ENCODE results near the gene CATSPERB.

DNA sequence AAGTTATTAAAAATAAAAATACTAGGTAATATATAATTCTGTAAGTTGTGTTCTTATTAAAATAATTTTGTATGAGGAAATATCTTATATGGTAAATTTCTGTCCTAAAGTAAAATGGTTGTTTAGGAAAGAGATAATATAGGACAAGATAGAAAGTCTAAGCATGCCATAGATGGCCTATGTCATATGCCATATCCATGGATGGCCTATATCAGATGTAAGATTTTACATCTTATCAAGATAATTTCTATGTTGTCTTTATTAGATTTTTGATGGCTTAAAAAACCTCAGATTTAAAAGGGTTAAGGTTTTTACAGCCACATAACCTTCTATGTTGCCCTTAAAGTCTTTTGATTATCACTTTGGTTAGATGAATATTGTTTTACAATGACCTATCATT, 52.6 kb downstream of the CATSPERB start:
- TF ChIP-seq, protein P1, sequence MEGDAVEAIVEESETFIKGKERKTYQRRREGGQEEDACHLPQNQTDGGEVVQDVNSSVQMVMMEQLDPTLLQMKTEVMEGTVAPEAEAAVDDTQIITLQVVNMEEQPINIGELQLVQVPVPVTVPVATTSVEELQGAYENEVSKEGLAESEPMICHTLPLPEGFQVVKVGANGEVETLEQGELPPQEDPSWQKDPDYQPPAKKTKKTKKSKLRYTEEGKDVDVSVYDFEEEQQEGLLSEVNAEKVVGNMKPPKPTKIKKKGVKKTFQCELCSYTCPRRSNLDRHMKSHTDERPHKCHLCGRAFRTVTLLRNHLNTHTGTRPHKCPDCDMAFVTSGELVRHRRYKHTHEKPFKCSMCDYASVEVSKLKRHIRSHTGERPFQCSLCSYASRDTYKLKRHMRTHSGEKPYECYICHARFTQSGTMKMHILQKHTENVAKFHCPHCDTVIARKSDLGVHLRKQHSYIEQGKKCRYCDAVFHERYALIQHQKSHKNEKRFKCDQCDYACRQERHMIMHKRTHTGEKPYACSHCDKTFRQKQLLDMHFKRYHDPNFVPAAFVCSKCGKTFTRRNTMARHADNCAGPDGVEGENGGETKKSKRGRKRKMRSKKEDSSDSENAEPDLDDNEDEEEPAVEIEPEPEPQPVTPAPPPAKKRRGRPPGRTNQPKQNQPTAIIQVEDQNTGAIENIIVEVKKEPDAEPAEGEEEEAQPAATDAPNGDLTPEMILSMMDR (IDR thresholded peaks at IDR 0.05), result no peak
- no peak for TF ChIP-seq POLR2A (IDR thresholded peaks at IDR 0.05)

Measured in Peyer's patch (tissue), 4 donors.